Cardiac fibroblast (primary cell): ENCODE data around the gene CASZ1.

Source experiments
- DNase-seq, 2 donors: peaks; one replicate each; pipeline versions ENCODE4 v3.0.0 to v3.0.0-alpha.2; 2010; ENCODE audit warnings: low read depth in 2 of 2
- H3K4me3 ChIP-seq, 2 donors: replicated peaks in 1 of 2; 1 replicate in 1 of 2; 2 replicates in 1 of 2; pipeline ENCODE4 v1.5.1; 2011; ENCODE audit warnings: low read depth in 2 of 2, low read length in 2 of 2, mild to moderate bottlenecking in 2 of 2, moderate library complexity in 1 of 2
- CTCF ChIP-seq: IDR thresholded peaks from one replicate; pipeline ENCODE4 v1.5.1; 2011; ENCODE audit warnings: low read depth, mild to moderate bottlenecking, low read length, inconsistent platforms

The CASZ1 gene

GRCh38 chr1:10651793-10652192 lies 144.7 kb downstream of the CASZ1 start:
- no peak overlapping the region for H3K4me3 ChIP-seq
- no peak for DNase-seq
- no peak for TF ChIP-seq CTCF

GRCh38 chr1:10651389-10651766 lies 145.1 kb downstream of the CASZ1 start:
- no peak overlapping the region for H3K4me3 ChIP-seq
- TF ChIP-seq CTCF: no peak
- DNase-seq: peak in 1 of 2 donors; percentile 13

GRCh38 chr1:10650556-10651388 lies 145.7 kb downstream of the CASZ1 start:
- H3K4me3 ChIP-seq: no peak overlapping the region
- no peak for TF ChIP-seq CTCF
- no peak for DNase-seq

- no peak overlapping the region for H3K4me3 ChIP-seq
- TF ChIP-seq CTCF: no peak
- DNase-seq: no peak
These were observed 146.8 kb downstream of the CASZ1 start for GRCh38 chr1:10649517-10650201.

- H3K4me3 ChIP-seq: no peak overlapping the region
- no peak for TF ChIP-seq CTCF
- no peak for DNase-seq
These were observed 147.5 kb downstream of the CASZ1 start for GRCh38 chr1:10648689-10649516.

GRCh38 chr1:10647414-10648170 lies 148.9 kb downstream of the CASZ1 start:
- no peak for DNase-seq
- no peak for TF ChIP-seq CTCF
- no peak overlapping the region for H3K4me3 ChIP-seq
